ENCODE measurements around the gene CHD9.
"Not testable (repeated sequence)": the region's sequence is repeated elsewhere in the genome, so short reads cannot be mapped to it uniquely, and the experiment has no call there.

CHD9 gene

DNA sequence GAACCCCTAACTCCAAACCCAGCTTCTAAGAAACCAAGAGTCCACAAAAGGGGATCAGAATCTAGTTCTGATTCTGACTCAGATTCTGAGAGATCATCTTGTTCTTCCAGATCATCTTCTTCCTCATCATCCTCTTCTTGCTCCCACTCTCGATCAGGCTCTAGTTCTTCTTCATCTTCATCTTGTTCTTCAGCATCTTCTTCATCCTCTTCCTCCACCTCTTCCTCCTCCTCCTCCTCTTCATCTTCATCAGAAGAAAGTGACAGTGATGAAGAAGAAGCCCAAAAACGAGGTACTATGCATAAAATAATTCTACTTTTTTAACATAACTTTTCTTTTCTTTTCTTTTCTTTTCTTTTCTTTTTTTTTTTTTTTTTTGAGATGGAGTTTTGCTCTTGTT is 249.5 kb downstream of the CHD9 start:
- in situ Hi-C loops (cut with HindIII; ENCODE audit: low sequenced_read_pairs): no loop called here
- no peak overlapping the region for H3K4me3 ChIP-seq (ENCODE audit: low read depth, low read length)
- DNase-seq (ENCODE audit: low read depth, low spot score): no peak
- TF ChIP-seq, protein P1, sequence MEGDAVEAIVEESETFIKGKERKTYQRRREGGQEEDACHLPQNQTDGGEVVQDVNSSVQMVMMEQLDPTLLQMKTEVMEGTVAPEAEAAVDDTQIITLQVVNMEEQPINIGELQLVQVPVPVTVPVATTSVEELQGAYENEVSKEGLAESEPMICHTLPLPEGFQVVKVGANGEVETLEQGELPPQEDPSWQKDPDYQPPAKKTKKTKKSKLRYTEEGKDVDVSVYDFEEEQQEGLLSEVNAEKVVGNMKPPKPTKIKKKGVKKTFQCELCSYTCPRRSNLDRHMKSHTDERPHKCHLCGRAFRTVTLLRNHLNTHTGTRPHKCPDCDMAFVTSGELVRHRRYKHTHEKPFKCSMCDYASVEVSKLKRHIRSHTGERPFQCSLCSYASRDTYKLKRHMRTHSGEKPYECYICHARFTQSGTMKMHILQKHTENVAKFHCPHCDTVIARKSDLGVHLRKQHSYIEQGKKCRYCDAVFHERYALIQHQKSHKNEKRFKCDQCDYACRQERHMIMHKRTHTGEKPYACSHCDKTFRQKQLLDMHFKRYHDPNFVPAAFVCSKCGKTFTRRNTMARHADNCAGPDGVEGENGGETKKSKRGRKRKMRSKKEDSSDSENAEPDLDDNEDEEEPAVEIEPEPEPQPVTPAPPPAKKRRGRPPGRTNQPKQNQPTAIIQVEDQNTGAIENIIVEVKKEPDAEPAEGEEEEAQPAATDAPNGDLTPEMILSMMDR (IDR thresholded peaks at IDR 0.05; ENCODE audit: low read depth, low read length): no peak

DNA sequence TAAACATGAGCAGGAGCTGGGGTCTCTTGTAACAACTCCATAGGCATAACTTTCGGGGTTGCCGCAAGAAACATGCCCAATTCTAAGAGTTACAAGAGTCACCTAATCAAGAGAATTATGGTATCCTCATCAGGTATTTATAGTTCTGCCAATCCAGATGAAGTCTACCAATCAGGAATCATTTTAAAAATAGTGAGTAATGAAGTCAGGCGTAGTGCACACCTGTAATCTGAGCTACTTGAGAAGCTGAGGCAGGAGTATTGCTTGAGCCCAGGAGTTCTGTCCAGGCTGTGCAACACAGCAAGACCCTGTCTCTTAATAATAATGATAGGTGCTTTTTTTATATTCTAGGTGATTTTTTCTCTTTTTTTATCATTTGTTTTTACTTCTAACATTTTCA is 251.0 kb downstream of the CHD9 start:
- no peak overlapping the region for H3K4me3 ChIP-seq (ENCODE audit: low read depth, low read length)
- in situ Hi-C loops (cut with HindIII; ENCODE audit: low sequenced_read_pairs): no loop called here
- DNase-seq (ENCODE audit: low read depth, low spot score): no peak
- TF ChIP-seq, protein P1 (IDR thresholded peaks at IDR 0.05; ENCODE audit: low read depth, low read length): no peak

DNA sequence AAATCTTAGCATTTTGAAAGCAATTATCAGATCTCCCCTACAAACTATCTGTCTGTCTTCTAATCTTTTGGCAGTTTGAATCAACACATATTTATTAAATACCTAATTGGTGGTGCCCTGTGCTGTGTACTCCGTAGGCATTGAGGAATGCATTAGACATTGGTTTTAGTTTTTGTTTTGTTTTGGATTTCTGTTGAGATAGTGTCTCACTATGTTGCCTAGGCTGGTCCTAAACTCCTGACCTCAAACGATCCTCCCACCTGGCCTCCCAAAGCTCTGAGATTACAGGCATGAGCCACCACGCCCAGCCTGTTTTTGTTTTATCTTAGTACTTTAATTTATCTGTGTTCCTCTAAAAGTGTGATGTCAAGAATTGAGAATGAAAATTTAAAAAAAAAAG is 254.7 kb downstream of the CHD9 start:
- no peak for DNase-seq (ENCODE audit: low read depth, low spot score)
- TF ChIP-seq, protein P1 (IDR thresholded peaks at IDR 0.05; ENCODE audit: low read depth, low read length): no peak
- no peak overlapping the region for H3K4me3 ChIP-seq (ENCODE audit: low read depth, low read length)
- in situ Hi-C loops (cut with HindIII; ENCODE audit: low sequenced_read_pairs): no loop called here

DNA sequence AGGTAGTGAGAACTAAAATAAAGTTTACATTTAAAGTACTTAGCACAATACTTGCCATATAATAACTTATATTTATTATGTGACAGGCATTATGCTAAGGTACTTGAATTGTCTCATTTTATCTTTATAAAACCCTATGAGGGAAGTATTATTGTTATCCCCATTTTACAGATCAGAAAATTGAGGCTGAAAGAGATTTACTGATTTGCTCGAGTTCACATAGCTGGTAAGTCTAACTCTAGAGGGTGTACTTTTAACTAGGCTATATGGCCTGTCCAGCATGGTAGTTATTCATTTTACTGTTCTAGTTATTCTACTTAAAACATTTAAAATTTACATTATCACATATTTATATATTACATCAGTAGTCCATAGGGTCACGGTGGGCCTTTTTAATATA is 266.2 kb downstream of the CHD9 start:
- TF ChIP-seq, protein P1 (IDR thresholded peaks at IDR 0.05; ENCODE audit: low read depth, low read length): no peak
- no peak overlapping the region for H3K4me3 ChIP-seq (ENCODE audit: low read depth, low read length)
- in situ Hi-C loops (cut with HindIII; ENCODE audit: low sequenced_read_pairs): no loop called here
- no peak for DNase-seq (ENCODE audit: low read depth, low spot score)

DNA sequence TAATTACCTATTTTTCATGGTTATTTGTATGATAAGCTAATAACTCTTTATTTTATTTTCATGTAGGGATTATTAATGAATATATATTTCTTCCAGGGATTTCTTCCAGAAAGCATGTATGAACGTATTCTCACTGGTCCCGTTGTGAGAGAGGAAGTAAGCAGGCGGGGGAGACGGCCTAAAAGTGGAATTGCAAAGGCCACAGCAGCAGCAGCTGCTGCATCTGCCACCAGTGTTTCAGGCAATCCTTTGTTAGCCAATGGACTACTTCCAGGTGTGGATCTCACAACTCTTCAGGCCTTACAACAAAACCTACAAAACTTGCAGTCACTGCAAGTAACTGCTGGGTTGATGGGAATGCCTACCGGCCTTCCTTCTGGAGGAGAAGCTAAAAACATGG is 269.1 kb downstream of the CHD9 start:
- DNase-seq (ENCODE audit: low read depth, low spot score): no peak
- in situ Hi-C loops (cut with HindIII; ENCODE audit: low sequenced_read_pairs): no loop called here
- TF ChIP-seq, protein P1 (IDR thresholded peaks at IDR 0.05; ENCODE audit: low read depth, low read length): no peak
- H3K4me3 ChIP-seq (ENCODE audit: low read depth, low read length): no peak overlapping the region

DNA sequence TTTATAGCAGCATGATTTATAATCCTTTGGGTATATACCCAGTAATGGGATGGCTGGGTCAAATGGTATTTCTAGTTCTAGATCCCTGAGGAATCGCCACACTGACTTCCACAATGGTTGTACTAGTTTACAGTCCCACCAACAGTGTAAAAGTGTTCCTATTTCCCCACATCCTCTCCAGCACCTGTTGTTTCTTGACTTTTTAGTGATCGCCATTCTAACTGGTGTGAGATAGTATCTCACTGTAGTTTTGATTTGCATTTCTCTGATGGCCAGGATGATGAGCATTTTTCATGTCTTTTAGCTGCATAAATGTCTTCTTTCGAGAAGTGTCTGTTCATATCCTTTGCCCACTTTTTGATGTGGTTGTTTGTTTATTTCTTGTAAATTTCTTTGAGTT is 276.2 kb downstream of the CHD9 start:
- in situ Hi-C loops (cut with HindIII; ENCODE audit: low sequenced_read_pairs); H3K4me3 ChIP-seq (ENCODE audit: low read depth, low read length); DNase-seq (ENCODE audit: low read depth, low spot score): not testable (repeated sequence)

DNA sequence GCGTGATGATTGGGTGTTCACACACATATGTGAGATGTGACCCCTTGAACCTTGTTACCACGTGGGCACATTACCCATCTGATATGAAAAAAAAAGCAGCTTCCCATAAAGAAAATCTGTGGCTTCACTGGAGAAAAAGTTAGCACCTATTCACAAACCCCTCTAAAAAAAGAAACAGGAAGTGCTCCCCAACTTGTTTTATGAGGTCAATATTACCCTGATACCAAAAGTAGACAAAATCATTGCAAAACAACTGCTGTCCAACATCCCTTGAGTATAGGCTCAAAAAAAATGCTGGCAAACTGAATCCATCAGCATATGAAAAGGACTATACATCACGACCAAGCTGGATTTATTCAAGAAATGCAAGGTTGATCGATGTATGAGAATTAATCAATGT is 279.8 kb downstream of the CHD9 start:
- TF ChIP-seq, protein P1 (IDR thresholded peaks at IDR 0.05; ENCODE audit: low read depth, low read length): no peak
- H3K4me3 ChIP-seq (ENCODE audit: low read depth, low read length): no peak overlapping the region
- no peak for DNase-seq (ENCODE audit: low read depth, low spot score)
- in situ Hi-C loops (cut with HindIII; ENCODE audit: low sequenced_read_pairs): no loop called here
